Activated naive CD4-positive, alpha-beta T cell treated with anti-CD3 and anti-CD28 coated beads for 36 hours (primary cell): ENCODE results near the gene TLDC2. TPM values are rescaled to one million over a fixed set of nuclear protein-coding genes. Genes with fewer than 3 reads are reported as not detected.
"Not testable (repeated sequence)": the region's sequence is repeated elsewhere in the genome, so short reads cannot be mapped to it uniquely, and the experiment has no call there.

Experiments
- CTCF ChIA-PET: fragments of 350-600 bp; sonication (Branson Sonifier 250); formaldehyde crosslinking; loops from one replicate; lab custom pipeline; 2021; ENCODE audit warnings: antibody characterized with exemption; lab: Charles Lee
- DNase-seq: peaks from one replicate; pipeline ENCODE4 v3.0.0-alpha.2; 2020
- H3K27ac Mint-ChIP-seq: one replicate; pipeline ENCODE4 v1.8.0; 2021; ENCODE audit warnings: mild to moderate bottlenecking, mixed read lengths
- H3K27me3 Mint-ChIP-seq: one replicate; pipeline ENCODE4 v1.8.0; 2021; ENCODE audit warnings: low read depth, mixed read lengths
- H3K36me3 Mint-ChIP-seq: one replicate; pipeline ENCODE4 v1.8.0; 2021; ENCODE audit warnings: low read depth, mixed read lengths
- H3K4me1 Mint-ChIP-seq: one replicate; pipeline ENCODE4 v1.8.0; 2021; ENCODE audit warnings: low read depth, mixed read lengths
- H3K4me3 Mint-ChIP-seq: one replicate; pipeline ENCODE4 v1.8.0; 2021; ENCODE audit warnings: mild to moderate bottlenecking, moderate library complexity, mixed read lengths
- H3K9me3 Mint-ChIP-seq: one replicate; pipeline ENCODE4 v1.8.0; 2021; ENCODE audit warnings: mixed read lengths
- intact Hi-C: fragments of 100-400 bp; cut with micrococcal nuclease; formaldehyde crosslinking; loops from one replicate; pipeline ENCODE4 v1.15.1; 2023
- total RNA-seq, 2 experiments: library from RNA; stranded (reverse); gene quantifications; one replicate each; pipeline ENCODE4 v1.2.3, GENCODE V29; 2021

TLDC2 gene
- total RNA-seq, 2 experiments from 2014 or later, result not detected

DNA sequence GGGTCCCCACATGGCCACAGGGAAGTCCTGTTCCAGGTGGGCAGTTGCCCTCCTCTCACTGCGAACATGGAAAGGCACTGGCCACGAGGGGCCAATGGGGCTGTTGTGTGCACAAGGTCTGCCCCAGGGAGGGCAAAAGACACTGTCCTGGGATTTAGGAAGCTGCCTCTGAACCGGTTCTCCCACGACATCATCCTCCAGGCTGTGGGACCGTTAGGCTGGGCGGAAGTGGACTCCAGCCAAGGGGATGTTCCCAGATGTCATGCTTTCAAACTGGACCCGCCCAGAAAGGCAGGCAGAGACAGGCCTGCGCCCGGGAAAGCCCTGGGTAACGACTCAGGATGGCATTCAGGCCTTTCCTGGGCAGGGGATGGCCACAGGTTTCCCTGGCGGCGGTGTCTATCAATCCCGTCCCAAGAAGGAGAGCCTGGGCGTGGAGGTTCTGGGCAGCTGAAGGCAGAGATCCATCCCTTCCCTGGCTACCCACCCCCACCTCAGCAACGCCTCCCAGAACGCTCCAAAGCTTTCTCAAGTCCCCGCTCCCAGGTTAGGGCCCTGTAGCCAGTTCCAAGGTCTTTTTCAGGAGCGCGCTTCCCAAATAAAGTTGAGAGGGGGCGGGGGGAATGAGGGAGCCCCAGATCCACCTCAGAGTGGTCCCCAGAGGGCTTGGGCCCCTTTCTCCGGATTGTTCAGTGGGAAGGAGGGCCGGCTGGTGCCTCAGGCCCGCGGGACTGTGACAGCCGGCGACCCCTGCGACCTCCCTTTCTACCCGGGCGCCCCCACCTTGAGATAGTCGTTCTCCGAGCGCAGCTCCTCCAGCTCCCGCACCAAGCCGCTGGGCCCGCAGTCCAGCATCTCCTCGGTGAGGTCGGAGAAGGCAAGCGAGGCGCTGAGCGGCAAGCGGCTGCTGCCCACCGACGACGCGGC, 13.8 kb upstream of the TLDC2 start:
- Mint-ChIP-seq H3K27ac (no peak overlapping the region), H3K36me3 (no peaks in the 10 kb centered on the region), H3K27me3 (peaks cover 21% of the 10 kb centered on the region), H3K4me3 (peak overlapping the region; percentile 28), H3K4me1 (peaks cover 2% of the 10 kb centered on the region), H3K9me3 (no peaks in the 10 kb centered on the region)
- intact Hi-C loops, result no loop called here
- CTCF ChIA-PET, result interaction anchor here (0.6 to 2.0 kb wide), 2 partner anchors 27 to 251 kb away, joined by 4 to 5 read pairs; no protein-coding TSS in a partner anchor
- DNase-seq, result no peak

GRCh38 chr20:36862857-36863668, 12.9 kb upstream of the TLDC2 start:
- H3K27ac Mint-ChIP-seq, result no peak overlapping the region
- intact Hi-C loops, result no loop called here
- H3K36me3 Mint-ChIP-seq, result no peaks in the 10 kb centered on the region
- no peaks in the 10 kb centered on the region for H3K4me1 Mint-ChIP-seq
- no peak overlapping the region for H3K4me3 Mint-ChIP-seq
- no peak for DNase-seq
- no peaks in the 10 kb centered on the region for H3K9me3 Mint-ChIP-seq
- H3K27me3 Mint-ChIP-seq, result peaks cover 21% of the 10 kb centered on the region
- CTCF ChIA-PET, result interaction anchor here (0.6 to 2.1 kb wide), 12 partner anchors 9 to 230 kb away, joined by 3 to 11 read pairs (median 4); partner anchors contain the start of gene DSN1

GRCh38 chr20:36865076-36865860, 10.7 kb upstream of the TLDC2 start:
- Mint-ChIP-seq H3K36me3 (no peaks in the 10 kb centered on the region), H3K9me3 (no peaks in the 10 kb centered on the region), H3K27ac (no peak overlapping the region), H3K4me3 (peak overlapping the region; percentile 77), H3K27me3 (peaks cover 21% of the 10 kb centered on the region), H3K4me1 (no peaks in the 10 kb centered on the region)
- DNase-seq, result no peak
- intact Hi-C loops, result loop anchor here (2.0 kb wide), 1 partner anchor 30 kb away; no protein-coding TSS in a partner anchor
- CTCF ChIA-PET, result interaction anchor here (1.2 to 2.1 kb wide), 2 partner anchors 22 to 30 kb away, joined by 5 to 11 read pairs; no protein-coding TSS in a partner anchor

DNA sequence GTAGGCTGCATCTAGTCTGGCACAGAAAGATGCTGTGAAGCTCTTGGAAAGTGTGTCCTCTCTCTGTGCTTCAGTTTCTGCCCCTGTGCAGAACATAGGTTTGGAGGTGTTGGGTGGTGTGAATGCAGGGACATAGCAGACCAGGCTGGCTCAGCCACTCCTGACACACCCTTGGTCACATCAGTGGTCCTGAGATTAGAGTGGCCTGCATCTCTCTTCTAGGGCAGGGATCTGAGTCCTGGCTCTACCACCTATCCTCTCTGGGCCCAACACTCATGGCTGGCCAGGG, 10.1 kb upstream of the TLDC2 start:
- H3K27me3 Mint-ChIP-seq, result peaks cover 21% of the 10 kb centered on the region
- intact Hi-C loops, result loop anchor here (2.0 kb wide), 1 partner anchor 31 kb away; no protein-coding TSS in a partner anchor
- no peaks in the 10 kb centered on the region for H3K36me3 Mint-ChIP-seq
- no peak for DNase-seq
- H3K27ac Mint-ChIP-seq, result no peak overlapping the region
- no peaks in the 10 kb centered on the region for H3K9me3 Mint-ChIP-seq
- no peak overlapping the region for H3K4me3 Mint-ChIP-seq
- CTCF ChIA-PET, result no interaction called here
- no peaks in the 10 kb centered on the region for H3K4me1 Mint-ChIP-seq

- CTCF ChIA-PET, result no interaction called here
- H3K4me1 Mint-ChIP-seq, result no peaks in the 10 kb centered on the region
- DNase-seq, result no peak
- H3K36me3 Mint-ChIP-seq, result no peaks in the 10 kb centered on the region
- no peaks in the 10 kb centered on the region for H3K9me3 Mint-ChIP-seq
- no peak overlapping the region for H3K4me3 Mint-ChIP-seq
- peaks cover 21% of the 10 kb centered on the region for H3K27me3 Mint-ChIP-seq
- intact Hi-C loops, result no loop called here
- no peak overlapping the region for H3K27ac Mint-ChIP-seq
Measured at GRCh38 chr20:36866164-36866563, 9.8 kb upstream of the TLDC2 start.

GRCh38 chr20:36866681-36867495, 9.1 kb upstream of the TLDC2 start:
- no peaks in the 10 kb centered on the region for H3K9me3 Mint-ChIP-seq
- H3K36me3 Mint-ChIP-seq, result no peaks in the 10 kb centered on the region
- no peaks in the 10 kb centered on the region for H3K4me1 Mint-ChIP-seq
- no peak overlapping the region for H3K4me3 Mint-ChIP-seq
- H3K27ac Mint-ChIP-seq, result no peak overlapping the region
- peaks cover 15% of the 10 kb centered on the region for H3K27me3 Mint-ChIP-seq
- CTCF ChIA-PET, result interaction anchor here (0.6 to 0.9 kb wide), 2 partner anchors 20 to 731 kb away, joined by 3 to 7 read pairs; no protein-coding TSS in a partner anchor
- intact Hi-C loops, result no loop called here
- DNase-seq, result no peak

DNA sequence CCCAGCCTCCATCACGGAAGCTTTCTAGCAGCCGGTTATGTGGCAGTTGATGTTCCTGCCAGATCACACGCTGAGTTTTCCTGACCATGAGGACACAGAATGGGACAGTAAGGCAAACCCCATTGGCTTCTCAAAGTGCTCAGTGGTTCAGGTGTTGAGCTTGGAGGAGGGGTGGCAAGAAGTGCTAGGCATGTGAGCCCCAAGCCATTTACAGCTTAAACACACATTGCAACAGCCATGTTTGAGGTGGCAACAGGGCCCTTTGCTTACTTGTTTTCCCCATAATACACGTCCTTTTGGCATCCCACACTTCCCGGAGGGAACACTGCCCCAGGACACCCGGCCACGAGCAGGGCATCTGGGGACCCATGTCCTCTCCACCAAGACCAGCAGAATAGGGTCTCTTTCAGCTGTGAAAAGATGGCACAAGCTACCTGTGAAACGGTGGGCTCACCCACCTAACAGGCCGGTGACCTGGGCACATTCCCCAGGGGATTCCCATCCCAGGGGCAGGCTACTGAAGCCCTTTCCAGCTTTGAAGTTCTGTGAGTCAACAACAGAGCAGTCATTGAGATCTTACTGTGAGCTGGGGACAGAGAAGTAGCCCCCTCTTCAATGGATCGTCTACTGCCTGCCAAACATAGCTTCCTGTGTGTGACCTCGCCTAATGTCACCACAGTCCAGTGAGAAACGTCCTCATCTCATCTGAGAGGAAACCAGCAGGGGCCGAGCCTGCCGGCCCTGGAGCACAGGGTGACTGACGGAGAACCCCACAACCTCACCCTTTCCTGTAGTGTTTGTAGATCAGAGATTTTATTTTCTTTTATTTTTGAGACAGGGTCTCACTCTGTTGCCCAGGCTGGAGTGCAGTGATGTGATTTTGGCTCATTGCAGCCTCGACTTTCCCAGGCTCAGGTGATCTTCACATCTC, 4.0 kb upstream of the TLDC2 start:
- no peaks in the 10 kb centered on the region for H3K4me1 Mint-ChIP-seq
- no peaks in the 10 kb centered on the region for H3K27me3 Mint-ChIP-seq
- no peaks in the 10 kb centered on the region for H3K9me3 Mint-ChIP-seq
- H3K36me3 Mint-ChIP-seq, result no peaks in the 10 kb centered on the region
- DNase-seq, result no peak
- CTCF ChIA-PET, result interaction anchor here (0.6 to 1.1 kb wide), 2 partner anchors 15 to 315 kb away, joined by 3 read pairs; no protein-coding TSS in a partner anchor
- H3K27ac Mint-ChIP-seq, result no peak overlapping the region
- intact Hi-C loops, result no loop called here
- H3K4me3 Mint-ChIP-seq, result no peak overlapping the region

GRCh38 chr20:36872852-36873251, 3.1 kb upstream of the TLDC2 start:
- Mint-ChIP-seq H3K4me3 (no peak overlapping the region), H3K4me1 (no peaks in the 10 kb centered on the region), H3K27ac (no peak overlapping the region), H3K27me3 (no peaks in the 10 kb centered on the region), H3K9me3 (no peaks in the 10 kb centered on the region), H3K36me3 (no peaks in the 10 kb centered on the region)
- CTCF ChIA-PET, result interaction anchor here (1.1 kb wide), 1 partner anchor 10 kb away, joined by 3 read pairs; no protein-coding TSS in a partner anchor
- intact Hi-C loops, result no loop called here
- DNase-seq, result no peak

GRCh38 chr20:36873498-36874189, 2.3 kb upstream of the TLDC2 start:
- H3K9me3 Mint-ChIP-seq, result no peaks in the 10 kb centered on the region
- no peaks in the 10 kb centered on the region for H3K36me3 Mint-ChIP-seq
- H3K4me1 Mint-ChIP-seq, result no peaks in the 10 kb centered on the region
- CTCF ChIA-PET, result interaction anchor here (1.1 kb wide), 1 partner anchor 9 kb away, joined by 3 read pairs; no protein-coding TSS in a partner anchor
- no peak overlapping the region for H3K4me3 Mint-ChIP-seq
- no peak overlapping the region for H3K27ac Mint-ChIP-seq
- no peak for DNase-seq
- no peaks in the 10 kb centered on the region for H3K27me3 Mint-ChIP-seq
- intact Hi-C loops, result no loop called here

- H3K4me3 Mint-ChIP-seq, DNase-seq, H3K4me1 Mint-ChIP-seq, intact Hi-C loops, H3K9me3 Mint-ChIP-seq, H3K36me3 Mint-ChIP-seq, H3K27ac Mint-ChIP-seq, H3K27me3 Mint-ChIP-seq: not testable (repeated sequence)
- CTCF ChIA-PET, result interaction anchor here (0.6 to 1.1 kb wide), 2 partner anchors 11 to 120 kb away, joined by 3 read pairs; a partner anchor contains a TSS
Measured at GRCh38 chr20:36875093-36875492, 845 bp upstream of the TLDC2 start.
